ENCODE results near the gene YAP1. TPM values are rescaled to one million over a fixed set of nuclear protein-coding genes. Genes with fewer than 3 reads are reported as not detected.

Gene YAP1
- polyA plus RNA-seq = 2.5 and 3.6 TPM in 2 replicates

DNA sequence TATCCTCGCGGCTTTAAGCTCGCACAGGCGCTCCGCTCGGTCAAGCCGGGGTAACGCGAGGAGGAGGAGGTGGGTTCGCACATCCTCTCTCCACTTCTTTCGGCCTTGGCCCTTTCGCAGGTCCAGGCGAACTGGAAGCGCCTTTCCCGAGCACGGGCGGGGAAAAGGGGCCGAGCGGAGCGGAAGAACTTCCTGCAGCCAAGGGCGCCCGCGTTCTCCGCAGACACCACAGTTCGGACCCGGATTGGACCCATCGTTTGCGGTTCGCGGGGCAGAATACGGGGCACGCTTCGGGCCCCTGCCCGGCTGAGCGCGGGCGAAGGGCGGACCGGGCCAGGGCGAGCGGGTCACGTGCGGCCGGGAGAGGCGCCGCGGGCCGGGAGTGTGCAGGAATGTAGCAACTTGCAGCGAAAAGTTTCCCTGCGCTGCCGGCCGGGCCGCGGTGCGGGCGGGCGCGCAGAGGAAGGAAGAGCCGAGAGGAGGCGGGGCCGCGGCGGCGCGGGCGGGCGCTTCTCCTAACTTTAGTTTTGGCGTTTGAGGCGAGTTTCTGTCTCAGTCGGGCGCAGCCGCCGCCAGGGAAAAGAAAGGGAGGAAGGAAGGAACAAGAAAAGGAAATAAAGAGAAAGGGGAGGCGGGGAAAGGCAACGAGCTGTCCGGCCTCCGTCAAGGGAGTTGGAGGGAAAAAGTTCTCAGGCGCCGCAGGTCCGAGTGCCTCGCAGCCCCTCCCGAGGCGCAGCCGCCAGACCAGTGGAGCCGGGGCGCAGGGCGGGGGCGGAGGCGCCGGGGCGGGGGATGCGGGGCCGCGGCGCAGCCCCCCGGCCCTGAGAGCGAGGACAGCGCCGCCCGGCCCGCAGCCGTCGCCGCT is at the start of gene YAP1:
TSS of gene YAP1 (plus strand) at position 552 of the 865 bp plus-strand sequence. CDS start 402 bp downstream, outside the sequence.

Other genes starting within 250 kb of the YAP1 start
- gene CEP126, start 195.4 kb upstream of the YAP1 start, polyA plus RNA-seq = 54.7 and 71.5 TPM in 2 replicates
- 0.42 and 1.3 TPM in 2 replicates for gene ANGPTL5, start 193.9 kb upstream of the YAP1 start, polyA plus RNA-seq
- gene CFAP300, start 63.0 kb upstream of the YAP1 start, polyA plus RNA-seq = 1.7 and 8.3 TPM in 2 replicates
- gene BIRC3, start 207.0 kb downstream of the YAP1 start, polyA plus RNA-seq = 1.5 TPM in 1 of 2 replicates, not detected in the other
- gene BIRC2, start 236.8 kb downstream of the YAP1 start, polyA plus RNA-seq = 26.8 and 27.7 TPM in 2 replicates

Data from Purkinje cell (primary cell).